GM10266 (cell line): ENCODE results near the gene CEP72.

Experiments
- DNase-seq: peaks from one replicate; pipeline ENCODE4 v3.0.0; 2012; ENCODE audit errors: extremely low spot score
- CTCF ChIP-seq: IDR thresholded peaks from 2 replicates; pipeline ENCODE4 v1.5.1; 2012; ENCODE audit warnings: mild to moderate bottlenecking, low read depth; ENCODE audit not compliant: control insufficient read depth, insufficient read depth; ENCODE audit errors: missing control alignments

CEP72 gene

GRCh38 chr5:569358-569867, 42.7 kb upstream of the CEP72 start:
- no peak for DNase-seq
- no peak for TF ChIP-seq CTCF

- no peak for DNase-seq
Observed at GRCh38 chr5:569868-570361, 42.2 kb upstream of the CEP72 start.

GRCh38 chr5:570446-570845, 41.7 kb upstream of the CEP72 start:
- TF ChIP-seq CTCF, result no peak
- DNase-seq, result no peak

More at GRCh38 chr5:569868-570361, 42.2 kb upstream of the CEP72 start:
- no peak for TF ChIP-seq CTCF

GRCh38 chr5:570886-571285, 41.3 kb upstream of the CEP72 start:
- TF ChIP-seq CTCF, result no peak
- DNase-seq, result no peak

GRCh38 chr5:571791-572190, 40.3 kb upstream of the CEP72 start:
- TF ChIP-seq CTCF, result no peak
- no peak for DNase-seq

GRCh38 chr5:572398-573019, 39.6 kb upstream of the CEP72 start:
- no peak for TF ChIP-seq CTCF
- DNase-seq, result no peak

- TF ChIP-seq CTCF, result no peak
- no peak for DNase-seq
Observed at GRCh38 chr5:573206-573605, 38.9 kb upstream of the CEP72 start.
